Lower leg skin (tissue), 4 donors: ENCODE measurements around the gene SEC61B. TPM values are rescaled to one million over a fixed set of nuclear protein-coding genes. Genes with fewer than 3 reads are reported as not detected.

ENCODE experiments used
- DNase-seq, 2 donors: peaks; one replicate each; pipeline ENCODE4 v3.0.0-alpha.2; 2019; ENCODE audit warnings: low spot score in 2 of 2
- H3K4me3 ChIP-seq: fragments of 200-600 bp; sonication (generic); 2 replicates; pipeline ENCODE4 v1.5.1; 2017; ENCODE audit warnings: mild to moderate bottlenecking, low read depth; ENCODE audit not compliant: poor library complexity, severe bottlenecking
- CTCF ChIP-seq, 3 donors: fragments of 450-650 bp; IDR thresholded peaks; one replicate each; pipeline ENCODE4 v1.5.1; 2016; ENCODE audit warnings: antibody characterized with exemption in 3 of 3, mild to moderate bottlenecking in 3 of 3, moderate library complexity in 2 of 3
- POLR2A ChIP-seq, 2 donors: fragments of 450-650 bp; IDR thresholded peaks; one replicate each; pipeline ENCODE4 v1.6.1; 2016 to 2017; ENCODE audit warnings: antibody characterized with exemption in 2 of 2, mild to moderate bottlenecking in 1 of 2, moderate library complexity in 1 of 2
- WGBS, 2 donors: methylation state at CpG; one replicate each; pipeline ENCODE4 v1.1.5; 2018; 5-methylcytosine and 5-hydroxymethylcytosine counted together
- intact Hi-C: fragments of 100-400 bp; cut with DNase I; formaldehyde crosslinking; loops from one replicate; pipeline ENCODE4 v1.15.0; 2023; ENCODE audit warnings: low total_unique reads
- total RNA-seq, 4 donors: library from RNA; depleted of rRNA; stranded (reverse); fragments of >200 nt; gene quantifications; one replicate each; pipeline ENCODE4 v1.1.0, GENCODE V29; 2016

Gene SEC61B
- 10 to 100 TPM; 58.6 to 82.0 (median 75.4) TPM for total RNA-seq

GRCh38 chr9:99221621-99222415 is at the start of gene SEC61B, which contains the start of gene ALG2:
TSS of gene SEC61B (plus strand) at chr9:99222282. CDS start at chr9:99222364, 82 bp downstream.
TSS of gene ALG2 (minus strand) at chr9:99221942. CDS start at chr9:99221894, 48 bp downstream.
- intact Hi-C loops, result no loop called here
- peak; percentile 90 to 98 for DNase-seq

GRCh38 chr9:99173570-99174504 is 48.2 kb upstream of the SEC61B start:
- WGBS, 2 donors, result 77 to 82% methylated on average over 10 of the region's 10 CpGs
- H3K4me3 ChIP-seq, result no peak overlapping the region
- intact Hi-C loops, result no loop called here
- DNase-seq, result no peak
- TF ChIP-seq CTCF (IDR thresholded peaks at IDR 0.05) (no peak), POLR2A (IDR thresholded peaks at IDR 0.05) (no peak)

More at GRCh38 chr9:99221621-99222415, at the start of gene SEC61B, which contains the start of gene ALG2:
- TF ChIP-seq POLR2A (IDR thresholded peaks at IDR 0.05) (peak in 1 of 2 donors; percentile 60), CTCF (IDR thresholded peaks at IDR 0.05) (no peak)
- H3K4me3 ChIP-seq, result peak within 1 kb of the TSS; percentile 96
- 0% methylated on average over 29 to 70 of the region's 70 CpGs for WGBS, 2 donors

- WGBS, 2 donors, result 44 to 65% methylated on average over 4 of the region's 4 CpGs
- intact Hi-C loops, result no loop called here
- TF ChIP-seq CTCF (IDR thresholded peaks at IDR 0.05) (no peak), POLR2A (IDR thresholded peaks at IDR 0.05) (no peak)
- DNase-seq, result peak in 1 of 2 donors; percentile 18
- H3K4me3 ChIP-seq, result no peak overlapping the region
Observed at GRCh38 chr9:99176527-99177013, 45.5 kb upstream of the SEC61B start.

- 89 to 92% methylated on average over 8 of the region's 8 CpGs for WGBS, 2 donors
- intact Hi-C loops, result no loop called here
- no peak overlapping the region for H3K4me3 ChIP-seq
- DNase-seq, result peak in 1 of 2 donors; percentile 58
- TF ChIP-seq POLR2A (IDR thresholded peaks at IDR 0.05) (no peak), CTCF (IDR thresholded peaks at IDR 0.05) (no peak)
Observed at GRCh38 chr9:99177576-99178366, 44.3 kb upstream of the SEC61B start.
